Measurements from ENCODE around the gene PERCC1. TPM values are rescaled to one million over a fixed set of nuclear protein-coding genes. Genes with fewer than 3 reads are reported as not detected.

The PERCC1 gene
- total RNA-seq, 1 experiment from 2014 or later, result not detected

- DNase-seq (ENCODE audit: low spot score) (no peak), ATAC-seq (peak; percentile 5; the same call in 1 of the 2 replicates)
- no peaks in the 10 kb centered on the region; the same call in 1 of the 2 replicates for H3K27me3 Mint-ChIP-seq (ENCODE audit: low read depth)
- H3K9me3 Mint-ChIP-seq, result no peaks in the 10 kb centered on the region
- no peaks in the 10 kb centered on the region for H3K36me3 Mint-ChIP-seq
- ChIA-PET CTCF (interaction anchor here (1.0 to 2.2 kb wide), 10 partner anchors 9 to 362 kb away, joined by 3 to 9 read pairs (median 6); partner anchors contain the start of genes CCDC154, MAPK8IP3, NUBP2 and SPSB3), POLR2A (interaction anchor here (0.6 to 1.1 kb wide), 7 partner anchors 9 to 545 kb away, joined by 3 to 5 read pairs (median 3); partner anchors contain the start of gene JPT2)
- peak overlapping the region; percentile 65 for H3K27ac Mint-ChIP-seq
- peak overlapping the region; percentile 95 for H3K4me3 Mint-ChIP-seq
- 0 out of 2 replicates have a peak, but pooled peaks have one; percentile 57 for TF ChIP-seq KAT7 (CRISPR knock-in tag; IDR thresholded peaks at IDR 0.05; ENCODE audit: borderline replicate concordance)
- no peak for TF ChIP-seq SMAD4 (CRISPR knock-in tag; IDR thresholded peaks at IDR 0.05)
- 0 out of 2 replicates have a peak, but pooled peaks have one; percentile 71 for TF ChIP-seq ZNF219 (CRISPR knock-in tag; IDR thresholded peaks at IDR 0.05; ENCODE audit: borderline replicate concordance)
- peaks cover 7% of the 10 kb centered on the region; the same call in 1 of the 2 replicates for H3K4me1 Mint-ChIP-seq
Measured at GRCh38 chr16:1420111-1420539, 10.8 kb upstream of the PERCC1 start.

GRCh38 chr16:1422076-1422475, 8.8 kb upstream of the PERCC1 start:
- no peaks in the 10 kb centered on the region; the same call in 1 of the 2 replicates for H3K27me3 Mint-ChIP-seq (ENCODE audit: low read depth)
- POLR2A ChIA-PET, result no interaction called here
- no peak for TF ChIP-seq RELA (CRISPR knock-in tag; IDR thresholded peaks at IDR 0.05; ENCODE audit: borderline replicate concordance)
- no peak for TF ChIP-seq CREM (CRISPR knock-in tag; IDR thresholded peaks at IDR 0.05)
- TF ChIP-seq MLX (CRISPR knock-in tag; IDR thresholded peaks at IDR 0.05), result no peak
- no peak for TF ChIP-seq OVOL2 (CRISPR knock-in tag; IDR thresholded peaks at IDR 0.05; ENCODE audit: borderline replicate concordance)
- TF ChIP-seq MAX (CRISPR knock-in tag; IDR thresholded peaks at IDR 0.05), result no peak
- no peak for TF ChIP-seq PREB (CRISPR knock-in tag; IDR thresholded peaks at IDR 0.05; ENCODE audit: borderline replicate concordance)
- TF ChIP-seq SP1 (CRISPR knock-in tag; conservative IDR thresholded peaks at IDR 0.05), result no peak
- no peak for TF ChIP-seq ZBTB43 (CRISPR knock-in tag; IDR thresholded peaks at IDR 0.05)
- no peak for TF ChIP-seq AR (CRISPR knock-in tag; IDR thresholded peaks at IDR 0.05)
- TF ChIP-seq TEAD4 (CRISPR knock-in tag; IDR thresholded peaks at IDR 0.05), result no peak
- no peak for TF ChIP-seq NFATC4 (CRISPR knock-in tag; IDR thresholded peaks at IDR 0.05)
- no peak for TF ChIP-seq GTF2I (CRISPR knock-in tag; conservative IDR thresholded peaks at IDR 0.05)
- TF ChIP-seq FOXP1 (CRISPR knock-in tag; IDR thresholded peaks at IDR 0.05; ENCODE audit: borderline replicate concordance), result no peak
- no peak for TF ChIP-seq SMAD4 (CRISPR knock-in tag; IDR thresholded peaks at IDR 0.05)
- ATAC-seq, result no peak
- H3K4me3 Mint-ChIP-seq, result peak overlapping the region; percentile 95
- H3K27ac Mint-ChIP-seq, result 0 out of 2 replicates have a peak overlapping the region, but pooled peaks have one; percentile 49
- no peaks in the 10 kb centered on the region for H3K9me3 Mint-ChIP-seq
- H3K36me3 Mint-ChIP-seq, result no peaks in the 10 kb centered on the region
- H3K4me1 Mint-ChIP-seq, result peaks cover 5% of the 10 kb centered on the region; the same call in 1 of the 2 replicates
- CTCF ChIA-PET, result interaction anchor here (0.6 kb wide), 1 partner anchor 63 kb away, joined by 3 read pairs; no protein-coding TSS in a partner anchor
- DNase-seq (ENCODE audit: low spot score), result no peak
